DOHH2 (cell line): Measurements from ENCODE around the gene CREBBP.

Experiments used
- H3F3A ChIP-seq: fragments of 200-600 bp; sonication (generic), shearing (Covaris generic); 2 replicates; pipeline ENCODE4 v1.6.0; 2016; ENCODE audit warnings: antibody characterized with exemption, mild to moderate bottlenecking; ENCODE audit not compliant: control insufficient read depth, insufficient read depth
- H3K27ac ChIP-seq: fragments of 200-600 bp; sonication (generic); 2 replicates; pipeline ENCODE4 v1.5.1; 2014; ENCODE audit warnings: low read depth, mild to moderate bottlenecking, low read length, moderate library complexity
- H3K27me3 ChIP-seq: fragments of 200-600 bp; sonication (generic); 2 replicates; pipeline ENCODE4 v1.6.1; 2014; ENCODE audit warnings: mild to moderate bottlenecking, low read length, mixed read lengths; ENCODE audit not compliant: control insufficient read depth
- H3K36me3 ChIP-seq: fragments of 200-600 bp; sonication (generic); 2 replicates; pipeline ENCODE4 v1.6.1; 2014; ENCODE audit warnings: mild to moderate bottlenecking, low read length, moderate library complexity, mixed read lengths; ENCODE audit not compliant: control insufficient read depth
- H3K4me1 ChIP-seq: fragments of 200-600 bp; sonication (generic); 2 replicates; pipeline ENCODE4 v1.6.1; 2014; ENCODE audit warnings: mild to moderate bottlenecking, low read length, mixed read lengths; ENCODE audit not compliant: control insufficient read depth
- H3K4me2 ChIP-seq: fragments of 200-600 bp; sonication (generic); 2 replicates; pipeline ENCODE4 v1.6.0; 2014; ENCODE audit warnings: mild to moderate bottlenecking, low read length, moderate library complexity
- H3K4me3 ChIP-seq: fragments of 200-600 bp; sonication (generic); 2 replicates; pipeline ENCODE4 v1.5.1; 2014; ENCODE audit warnings: mild to moderate bottlenecking, low read length, mixed read lengths
- H3K79me2 ChIP-seq: fragments of 200-600 bp; sonication (generic); 2 replicates; pipeline ENCODE4 v1.6.1; 2014; ENCODE audit warnings: mild to moderate bottlenecking, low read length, mixed read lengths; ENCODE audit not compliant: control insufficient read depth
- H3K9me2 ChIP-seq: fragments of 200-600 bp; sonication (generic); replicated peaks from 2 replicates; pipeline ENCODE4 v1.6.1; 2014; ENCODE audit warnings: mild to moderate bottlenecking, low read length, mixed read lengths; ENCODE audit not compliant: control insufficient read depth
- H3K9me3 ChIP-seq: fragments of 200-600 bp; sonication (generic); 2 replicates; pipeline ENCODE4 v1.6.1; 2014; ENCODE audit warnings: antibody characterized with exemption, low read length, mixed read lengths; ENCODE audit not compliant: control insufficient read depth, insufficient read depth
- H4K20me1 ChIP-seq: fragments of 200-600 bp; sonication (generic); 2 replicates; pipeline ENCODE4 v1.6.0; 2014; ENCODE audit warnings: low read depth, mild to moderate bottlenecking, antibody characterized with exemption, low read length, moderate library complexity; ENCODE audit not compliant: control insufficient read depth, insufficient read depth
- CTCF ChIP-seq: fragments of 200-600 bp; sonication (generic); IDR thresholded peaks from one replicate; pipeline ENCODE4 v1.5.1; 2014; ENCODE audit warnings: antibody characterized with exemption, mild to moderate bottlenecking, low read depth, low read length; ENCODE audit not compliant: poor library complexity, severe bottlenecking
- EZH2phosphoT487 ChIP-seq: fragments of 200-600 bp; sonication (generic); IDR thresholded peaks from 2 replicates; pipeline ENCODE4 v1.6.1; 2017; ENCODE audit warnings: borderline replicate concordance, mild to moderate bottlenecking, antibody characterized with exemption, low read length, moderate library complexity, mixed read lengths

Gene CREBBP

GRCh38 chr16:3816326-3816725, 64.2 kb downstream of the CREBBP start:
- H3K9me2 ChIP-seq = no peaks in the 10 kb centered on the region
- H3K9me3 ChIP-seq = no peaks in the 10 kb centered on the region
- no peak overlapping the region for H3K4me2 ChIP-seq
- H3K27me3 ChIP-seq = no peaks in the 10 kb centered on the region
- peaks cover 23% of the 10 kb centered on the region; the same call in 1 of the 2 replicates for H4K20me1 ChIP-seq
- no peaks in the 10 kb centered on the region for H3F3A ChIP-seq
- H3K4me3 ChIP-seq = no peak overlapping the region
- no peak overlapping the region for H3K27ac ChIP-seq
- H3K36me3 ChIP-seq = 0 out of 2 replicates have a peak, but pooled peaks cover 3% of the 10 kb centered on the region
- H3K4me1 ChIP-seq = peaks cover 19% of the 10 kb centered on the region
- TF ChIP-seq CTCF (no peak), EZH2phosphoT487 (no peak)
- H3K79me2 ChIP-seq = peaks cover 100% of the 10 kb centered on the region

GRCh38 chr16:3814755-3815154, 65.8 kb downstream of the CREBBP start:
- peaks cover 23% of the 10 kb centered on the region; the same call in 1 of the 2 replicates for H4K20me1 ChIP-seq
- H3F3A ChIP-seq = no peaks in the 10 kb centered on the region
- peaks cover 100% of the 10 kb centered on the region for H3K79me2 ChIP-seq
- no peaks in the 10 kb centered on the region for H3K9me3 ChIP-seq
- no peak overlapping the region for H3K4me2 ChIP-seq
- no peaks in the 10 kb centered on the region for H3K27me3 ChIP-seq
- H3K9me2 ChIP-seq = no peaks in the 10 kb centered on the region
- no peak overlapping the region for H3K4me3 ChIP-seq
- H3K4me1 ChIP-seq = peaks cover 14% of the 10 kb centered on the region
- TF ChIP-seq CTCF (no peak), EZH2phosphoT487 (no peak)
- peaks cover 17% of the 10 kb centered on the region for H3K36me3 ChIP-seq
- H3K27ac ChIP-seq = no peak overlapping the region

- Histone ChIP-seq H3K27me3 (no peaks in the 10 kb centered on the region), H4K20me1 (peaks cover 20% of the 10 kb centered on the region; the same call in 1 of the 2 replicates), H3K79me2 (peaks cover 99% of the 10 kb centered on the region), H3K27ac (no peak overlapping the region), H3K9me3 (no peaks in the 10 kb centered on the region), H3K36me3 (peaks cover 21% of the 10 kb centered on the region), H3F3A (no peaks in the 10 kb centered on the region), H3K4me3 (no peak overlapping the region), H3K4me2 (no peak overlapping the region), H3K4me1 (peaks cover 18% of the 10 kb centered on the region), H3K9me2 (no peaks in the 10 kb centered on the region)
- TF ChIP-seq EZH2phosphoT487 (no peak), CTCF (no peak)
These were observed 67.9 kb downstream of the CREBBP start for GRCh38 chr16:3812469-3813172.
